Duodenal mucosa (tissue), 2 donors: ENCODE results near the gene CMPK2.
"Not testable (repeated sequence)": the region's sequence is repeated elsewhere in the genome, so short reads cannot be mapped to it uniquely, and the experiment has no call there.

ENCODE experiments used
- H3K27ac ChIP-seq: one replicate; pipeline ENCODE4 v1.7.0; 2013; ENCODE audit warnings: low read depth, low read length
- H3K27me3 ChIP-seq, 2 donors: one replicate each; pipeline ENCODE4 v1.7.0; 2013; ENCODE audit warnings: low read length in 2 of 2, control low read depth in 1 of 2; ENCODE audit not compliant: insufficient read depth in 2 of 2, control insufficient read depth in 1 of 2
- H3K36me3 ChIP-seq, 2 donors: one replicate each; pipeline ENCODE4 v1.7.0; 2013; ENCODE audit warnings: low read length in 2 of 2, control low read depth in 1 of 2; ENCODE audit not compliant: insufficient read depth in 2 of 2, control insufficient read depth in 1 of 2
- H3K4me1 ChIP-seq, 2 donors: one replicate each; pipeline ENCODE4 v1.7.0; 2013; ENCODE audit warnings: low read length in 2 of 2, control low read depth in 1 of 2; ENCODE audit not compliant: insufficient read depth in 2 of 2, control insufficient read depth in 1 of 2
- H3K4me3 ChIP-seq, 2 donors: one replicate each; pipeline ENCODE4 v1.7.0; 2013; ENCODE audit warnings: low read length in 2 of 2, low read depth in 1 of 2
- H3K9ac ChIP-seq, 2 donors: one replicate each; pipeline ENCODE4 v1.7.0; 2013; ENCODE audit warnings: low read length in 2 of 2, low read depth in 1 of 2
- H3K9me3 ChIP-seq, 2 donors: one replicate each; pipeline ENCODE4 v1.7.0; 2013; ENCODE audit warnings: low read length in 2 of 2, control low read depth in 1 of 2; ENCODE audit not compliant: control insufficient read depth in 1 of 2

Gene CMPK2

DNA sequence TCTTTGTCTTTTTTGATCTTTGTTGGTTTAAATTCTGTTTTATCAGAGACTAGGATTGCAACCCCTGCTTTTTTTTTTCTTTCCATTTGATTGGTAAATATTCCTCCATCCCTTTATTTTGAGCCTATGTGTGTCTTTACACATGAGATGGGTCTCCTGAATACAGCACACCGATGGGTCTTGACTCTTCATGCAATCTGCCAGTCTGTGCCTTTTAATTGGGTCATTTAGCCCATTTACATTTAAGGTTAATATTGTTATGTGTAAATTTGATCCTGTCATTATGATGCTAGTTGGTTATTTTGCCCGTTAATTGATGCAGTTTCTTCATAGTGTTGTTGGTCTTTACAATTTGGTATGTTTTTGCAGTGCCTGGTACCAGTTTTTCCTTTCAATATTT is 36.9 kb upstream of the CMPK2 start:
- not testable (repeated sequence) for H3K27me3 ChIP-seq

GRCh38 chr2:6896930-6897759 is 31.4 kb upstream of the CMPK2 start:
- Histone ChIP-seq H3K27me3 (no peaks in the 10 kb centered on the region), H3K27ac (no peak overlapping the region), H3K4me3 (no peak overlapping the region), H3K9ac (no peak overlapping the region), H3K4me1 (no peaks in the 10 kb centered on the region), H3K9me3 (no peaks in the 10 kb centered on the region), H3K36me3 (no peaks in the 10 kb centered on the region)

More for the DNA sequence above, 36.9 kb upstream of the CMPK2 start:
- H3K27ac ChIP-seq, H3K4me1 ChIP-seq, H3K9me3 ChIP-seq, H3K4me3 ChIP-seq, H3K9ac ChIP-seq, H3K36me3 ChIP-seq: not testable (repeated sequence)

DNA sequence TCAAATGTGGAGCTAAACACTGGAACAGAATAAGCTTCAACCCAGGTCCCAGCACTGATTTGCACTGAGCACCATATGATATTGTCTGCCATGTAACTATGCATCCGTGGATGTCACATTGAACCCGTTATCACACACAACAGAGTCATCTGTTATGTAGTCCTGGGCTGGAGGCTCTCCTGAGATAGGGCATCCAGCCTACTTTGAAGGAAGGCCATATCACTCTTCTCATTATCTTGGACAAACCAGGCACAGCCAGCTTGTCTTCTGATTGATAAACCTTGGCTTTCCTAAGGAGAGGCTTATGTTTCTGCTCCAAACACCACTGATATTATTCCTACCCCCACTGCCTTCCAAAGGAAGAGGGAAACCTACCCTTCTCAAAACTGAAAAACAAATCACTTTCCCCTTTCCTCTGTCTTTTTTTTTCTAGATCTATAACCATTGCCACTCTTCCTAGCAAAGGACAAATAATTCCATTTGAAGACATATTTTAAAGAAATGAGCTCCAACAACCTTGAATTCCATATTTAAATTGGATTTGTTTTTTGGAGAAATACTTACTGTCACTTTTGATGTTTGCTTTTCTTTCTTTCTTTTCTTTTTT is 28.3 kb upstream of the CMPK2 start:
- no peak overlapping the region for H3K9ac ChIP-seq

GRCh38 chr2:6888724-6889123 is 23.0 kb upstream of the CMPK2 start:
- Histone ChIP-seq H3K4me1 (no peaks in the 10 kb centered on the region), H3K4me3 (no peak overlapping the region), H3K27ac (no peak overlapping the region), H3K27me3 (no peaks in the 10 kb centered on the region), H3K9ac (no peak overlapping the region), H3K9me3 (no peaks in the 10 kb centered on the region), H3K36me3 (no peaks in the 10 kb centered on the region)

More for the DNA sequence above, 28.3 kb upstream of the CMPK2 start:
- H3K36me3 ChIP-seq: no peaks in the 10 kb centered on the region
- H3K4me1 ChIP-seq: no peaks in the 10 kb centered on the region
- no peak overlapping the region for H3K27ac ChIP-seq
- no peaks in the 10 kb centered on the region for H3K27me3 ChIP-seq
- no peak overlapping the region for H3K4me3 ChIP-seq
- H3K9me3 ChIP-seq: no peaks in the 10 kb centered on the region

DNA sequence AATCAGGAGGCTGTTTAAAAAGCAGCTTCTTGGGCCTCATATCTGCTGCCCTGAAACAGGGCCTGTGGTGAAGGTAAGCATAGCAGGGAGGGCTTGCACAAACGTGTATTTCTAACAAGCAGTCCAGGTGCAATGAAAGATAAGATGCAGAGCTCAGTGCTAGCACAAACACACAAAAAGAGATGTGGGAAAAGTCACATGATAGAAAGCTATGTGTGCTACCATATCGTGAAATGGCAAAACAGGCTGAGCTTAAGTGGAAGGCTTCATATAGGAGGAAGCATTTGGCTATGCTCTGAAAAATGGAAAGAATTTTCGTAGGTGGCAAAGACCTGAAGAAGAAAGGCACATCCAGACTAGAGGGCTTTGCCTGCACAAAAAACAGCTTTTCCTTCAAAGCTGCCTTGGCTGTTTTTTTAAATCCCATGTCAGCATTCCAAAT is 22.1 kb upstream of the CMPK2 start:
- no peaks in the 10 kb centered on the region for H3K4me1 ChIP-seq
- no peaks in the 10 kb centered on the region for H3K9me3 ChIP-seq
- H3K27me3 ChIP-seq: no peaks in the 10 kb centered on the region
- no peak overlapping the region for H3K27ac ChIP-seq
- no peaks in the 10 kb centered on the region for H3K36me3 ChIP-seq
- H3K9ac ChIP-seq: no peak overlapping the region
- no peak overlapping the region for H3K4me3 ChIP-seq

DNA sequence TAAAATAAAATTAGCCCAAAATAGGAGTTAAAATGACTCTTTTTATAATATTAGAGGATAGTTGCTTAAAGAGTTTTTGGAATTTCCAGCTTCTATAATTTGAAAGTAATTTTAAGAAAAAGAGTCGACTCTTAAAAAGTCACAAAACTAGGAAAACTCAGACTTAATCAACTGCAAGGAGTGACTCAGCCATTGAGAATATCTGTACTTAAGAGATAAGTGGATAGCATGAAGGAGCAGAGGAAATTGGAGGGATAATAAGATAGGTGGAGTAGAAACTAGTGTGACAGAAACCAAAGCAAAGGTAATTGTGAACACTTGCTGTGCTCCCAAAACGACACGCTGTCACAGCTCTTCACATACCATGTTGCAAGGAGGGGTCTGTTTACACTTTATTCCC is 20.3 kb upstream of the CMPK2 start:
- Histone ChIP-seq H3K4me1 (no peaks in the 10 kb centered on the region), H3K9me3 (no peaks in the 10 kb centered on the region), H3K27ac (no peak overlapping the region), H3K27me3 (no peaks in the 10 kb centered on the region), H3K4me3 (no peak overlapping the region), H3K36me3 (no peaks in the 10 kb centered on the region), H3K9ac (no peak overlapping the region)

DNA sequence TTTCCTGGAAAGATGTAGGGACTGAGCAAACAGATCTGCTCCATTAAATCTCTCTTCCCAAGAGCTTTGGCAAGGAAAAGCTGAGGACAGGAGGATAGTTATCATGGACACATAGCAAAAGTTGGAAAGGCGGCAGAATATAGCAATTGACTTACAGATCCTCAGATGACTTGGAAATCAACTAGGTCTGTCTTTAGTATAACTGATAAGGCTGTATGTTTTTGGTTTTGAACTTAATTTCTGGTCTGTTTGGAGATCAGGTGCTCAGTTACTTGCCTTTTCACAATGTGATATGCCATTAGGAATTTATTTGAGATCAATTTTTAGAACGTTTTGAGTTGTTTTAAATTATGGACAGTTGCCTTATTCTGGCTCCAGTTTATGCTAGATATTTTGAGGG is 19.8 kb upstream of the CMPK2 start:
- Histone ChIP-seq H3K9me3 (no peaks in the 10 kb centered on the region), H3K9ac (no peak overlapping the region), H3K27ac (no peak overlapping the region), H3K4me1 (no peaks in the 10 kb centered on the region), H3K27me3 (no peaks in the 10 kb centered on the region), H3K4me3 (no peak overlapping the region), H3K36me3 (no peaks in the 10 kb centered on the region)

DNA sequence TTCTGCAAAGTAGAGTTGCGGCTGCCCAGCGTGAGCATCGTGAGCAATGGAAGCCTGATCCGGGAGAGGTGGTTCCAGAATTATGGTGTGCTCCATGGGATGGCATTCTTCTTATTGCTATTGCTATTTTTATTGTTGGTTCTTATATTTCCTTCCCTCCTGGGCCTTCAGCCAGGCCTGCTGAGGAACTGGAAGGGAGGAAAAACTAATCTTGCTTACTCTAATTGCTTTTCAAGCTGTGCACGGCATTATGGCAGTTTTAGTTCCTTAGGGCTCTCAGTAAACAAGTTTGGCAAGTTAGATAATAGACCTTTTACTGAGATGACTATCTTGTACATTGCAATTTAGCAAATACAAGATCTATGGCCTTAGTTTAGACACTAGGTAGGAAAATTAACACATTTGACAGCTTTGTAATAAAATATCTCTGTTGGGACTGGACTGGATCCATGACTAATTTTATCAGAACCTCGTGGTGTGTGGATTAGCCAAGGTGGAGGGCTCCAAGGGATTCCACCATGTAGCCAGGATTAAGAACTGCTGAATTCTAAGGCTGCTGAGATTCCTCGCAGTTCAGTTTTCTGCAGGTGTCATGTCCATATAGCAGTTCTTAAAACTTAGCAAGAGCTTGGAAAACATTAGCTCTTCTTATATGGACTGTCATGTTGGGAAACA is 17.9 kb upstream of the CMPK2 start:
- Histone ChIP-seq H3K27ac (no peak overlapping the region), H3K9ac (no peak overlapping the region), H3K4me3 (no peak overlapping the region), H3K27me3 (no peaks in the 10 kb centered on the region), H3K4me1 (peaks cover 0 to 2% of the 10 kb centered on the region in 2 donors), H3K36me3 (no peaks in the 10 kb centered on the region), H3K9me3 (no peaks in the 10 kb centered on the region)

DNA sequence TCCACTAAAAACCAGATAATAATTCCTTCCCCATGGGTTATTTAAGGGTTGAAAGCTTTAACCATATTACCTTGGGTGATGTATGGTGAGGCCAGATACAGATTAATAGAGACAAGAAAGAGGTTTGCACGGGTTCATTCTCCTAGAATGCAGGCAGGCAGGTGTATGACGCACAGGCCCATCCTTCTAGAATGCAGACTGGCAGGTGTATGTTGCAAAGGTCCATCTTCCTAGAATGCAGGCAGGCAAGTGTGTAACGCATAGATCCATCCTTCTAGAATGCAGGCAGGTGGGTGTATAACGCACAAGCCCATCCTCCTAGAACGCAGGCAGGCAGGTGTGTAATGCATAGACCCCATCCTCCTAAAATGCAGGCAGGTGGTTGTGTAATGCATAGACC is 15.8 kb upstream of the CMPK2 start:
- Histone ChIP-seq H3K27me3 (no peaks in the 10 kb centered on the region), H3K9me3 (no peaks in the 10 kb centered on the region), H3K4me3 (no peak overlapping the region), H3K36me3 (no peaks in the 10 kb centered on the region), H3K4me1 (peaks cover 7 to 15% of the 10 kb centered on the region in 2 donors), H3K27ac (no peak overlapping the region), H3K9ac (no peak overlapping the region)

DNA sequence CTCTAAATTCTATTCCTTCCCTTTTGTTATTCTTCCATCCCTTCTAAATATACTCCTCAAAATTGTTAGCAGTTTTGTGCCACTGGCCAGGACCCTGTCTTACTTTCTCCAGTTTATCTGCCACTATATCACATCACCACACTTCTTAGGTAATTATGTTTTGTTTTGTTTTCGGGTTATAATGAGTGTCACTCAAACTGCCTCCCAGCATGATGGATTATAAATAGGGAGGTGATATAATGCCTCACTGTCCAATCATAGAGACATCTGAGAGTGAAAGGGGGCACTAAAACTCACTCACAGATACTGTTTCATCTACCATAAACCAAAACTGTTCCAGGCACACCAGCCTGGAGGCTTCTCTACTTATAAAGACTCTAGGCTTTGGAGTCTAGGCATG is 15.3 kb upstream of the CMPK2 start:
- H3K9ac ChIP-seq: no peak overlapping the region
- H3K27ac ChIP-seq: no peak overlapping the region
- H3K4me3 ChIP-seq: no peak overlapping the region
- peaks cover 7 to 15% of the 10 kb centered on the region in 2 donors for H3K4me1 ChIP-seq
- H3K27me3 ChIP-seq: no peaks in the 10 kb centered on the region
- H3K36me3 ChIP-seq: no peaks in the 10 kb centered on the region
- H3K9me3 ChIP-seq: no peaks in the 10 kb centered on the region
